H9 (cell line): Measurements from ENCODE around the gene CRACDL. TPM values are rescaled to one million over a fixed set of nuclear protein-coding genes. Genes with fewer than 3 reads are reported as not detected.

ENCODE experiments used
- DNase-seq: peaks from one replicate; pipeline ENCODE4 v3.0.0-alpha.2; 2017
- H2AFZ ChIP-seq: one replicate; pipeline ENCODE4 v1.6.1; 2013; ENCODE audit warnings: mild to moderate bottlenecking, low read length, control low read depth, moderate library complexity
- H2AK5ac ChIP-seq: 2 replicates; pipeline ENCODE4 v1.6.1; 2013; ENCODE audit warnings: low read length, control low read depth, mixed read lengths; ENCODE audit not compliant: insufficient read length
- H2BK120ac ChIP-seq: one replicate; pipeline ENCODE4 v1.6.1; 2013; ENCODE audit warnings: low read depth, mild to moderate bottlenecking, low read length, control low read depth, inconsistent platforms; ENCODE audit not compliant: poor library complexity, severe bottlenecking
- H2BK12ac ChIP-seq: 2 replicates; pipeline ENCODE4 v1.6.1; 2013; ENCODE audit warnings: low read length, control low read depth, mixed read lengths, low read depth; ENCODE audit not compliant: insufficient read length
- H2BK15ac ChIP-seq: 2 replicates; pipeline ENCODE4 v1.6.1; 2013; ENCODE audit warnings: low read depth, low read length, control low read depth
- H2BK20ac ChIP-seq: one replicate; pipeline ENCODE4 v1.6.1; 2013; ENCODE audit warnings: low read depth, mild to moderate bottlenecking, low read length, control low read depth, inconsistent platforms; ENCODE audit not compliant: poor library complexity, severe bottlenecking
- H2BK5ac ChIP-seq: 2 replicates; pipeline ENCODE4 v1.6.1; 2013; ENCODE audit warnings: low read length, control low read depth, mixed read lengths; ENCODE audit not compliant: insufficient read length
- H3K14ac ChIP-seq: 2 replicates; pipeline ENCODE4 v1.6.1; 2013; ENCODE audit warnings: low read length, control low read depth; ENCODE audit not compliant: insufficient read depth
- H3K18ac ChIP-seq: 2 replicates; pipeline ENCODE4 v1.6.1; 2013; ENCODE audit warnings: low read depth, mild to moderate bottlenecking, mixed read lengths, low read length, control low read depth; ENCODE audit not compliant: insufficient read length
- H3K23ac ChIP-seq: 2 replicates; pipeline ENCODE4 v1.6.1; 2013; ENCODE audit warnings: low read length, control low read depth, mixed read lengths, low read depth; ENCODE audit not compliant: insufficient read length
- H3K23me2 ChIP-seq: 2 replicates; pipeline ENCODE4 v1.6.1; 2013; ENCODE audit warnings: low read depth, mild to moderate bottlenecking, mixed read lengths, low read length, control low read depth; ENCODE audit not compliant: insufficient read length, poor library complexity, severe bottlenecking
- H3K27ac ChIP-seq: 2 replicates; pipeline ENCODE4 v1.5.1; 2013; ENCODE audit warnings: low read length, control low read depth, mixed read lengths, low read depth; ENCODE audit not compliant: insufficient read length
- H3K27me3 ChIP-seq: 2 replicates; pipeline ENCODE4 v1.6.1; 2013; ENCODE audit warnings: low read length, control low read depth, inconsistent platforms; ENCODE audit not compliant: insufficient read depth
- H3K4ac ChIP-seq: 2 replicates; pipeline ENCODE4 v1.6.1; 2013; ENCODE audit warnings: low read depth, mild to moderate bottlenecking, control low read depth, inconsistent platforms, low read length, moderate library complexity
- H3K4me1 ChIP-seq: 2 replicates; pipeline ENCODE4 v1.6.1; 2013; ENCODE audit warnings: low read length, control low read depth, inconsistent platforms; ENCODE audit not compliant: insufficient read depth
- H3K4me2 ChIP-seq: 2 replicates; pipeline ENCODE4 v1.6.1; 2013; ENCODE audit warnings: low read length, control low read depth, mixed read lengths; ENCODE audit not compliant: insufficient read length, insufficient read depth
- H3K56ac ChIP-seq: 2 replicates; pipeline ENCODE4 v1.6.1; 2013; ENCODE audit warnings: low read depth, mild to moderate bottlenecking, mixed read lengths, low read length, control low read depth; ENCODE audit not compliant: insufficient read length
- H3K79me1 ChIP-seq: 2 replicates; pipeline ENCODE4 v1.6.1; 2013; ENCODE audit warnings: low read depth, mild to moderate bottlenecking, moderate library complexity, low read length, control low read depth, inconsistent platforms; ENCODE audit not compliant: insufficient read depth, poor library complexity, severe bottlenecking
- H3K79me2 ChIP-seq: 2 replicates; pipeline ENCODE4 v1.6.1; 2013; ENCODE audit warnings: low read length, control low read depth, inconsistent platforms; ENCODE audit not compliant: insufficient read depth
- H3K9ac ChIP-seq: 2 replicates; pipeline ENCODE4 v1.6.1; 2013; ENCODE audit warnings: low read length, control low read depth, mixed read lengths; ENCODE audit not compliant: insufficient read length; ENCODE audit errors: extremely low read depth
- H3K9me3 ChIP-seq: one replicate; pipeline ENCODE4 v1.6.1; 2013; ENCODE audit warnings: low read depth, low read length, inconsistent platforms; ENCODE audit not compliant: control insufficient read depth
- H3T11ph ChIP-seq: one replicate; pipeline ENCODE4 v1.6.1; 2013; ENCODE audit warnings: mild to moderate bottlenecking, low read length, control low read depth, inconsistent platforms
- H4K20me1 ChIP-seq: one replicate; pipeline ENCODE4 v1.6.1; 2013; ENCODE audit not compliant: control insufficient read depth, insufficient read length, insufficient read depth
- H4K5ac ChIP-seq: 2 replicates; pipeline ENCODE4 v1.6.1; 2013; ENCODE audit warnings: low read depth, mild to moderate bottlenecking, mixed read lengths, low read length, control low read depth; ENCODE audit not compliant: insufficient read length
- H4K8ac ChIP-seq: replicated peaks from 2 replicates; pipeline ENCODE4 v1.6.1; 2013; ENCODE audit warnings: low read length, control low read depth, mixed read lengths, low read depth; ENCODE audit not compliant: insufficient read length
- H4K91ac ChIP-seq: 2 replicates; pipeline ENCODE4 v1.6.1; 2013; ENCODE audit warnings: low read depth, mild to moderate bottlenecking, moderate library complexity, mixed read lengths, low read length, control low read depth; ENCODE audit not compliant: insufficient read length
- H3K27ac Mint-ChIP-seq, 3 experiments: 2 replicates in 2 of 3; 3 replicates in 1 of 3; pipeline ENCODE4 v1.8.0; 2020 to 2021; ENCODE audit warnings: mixed read lengths in 3 of 3, mild to moderate bottlenecking in 1 of 3, moderate library complexity in 1 of 3
- H3K27me3 Mint-ChIP-seq: 2 replicates; pipeline ENCODE4 v1.8.0; 2021; ENCODE audit warnings: low read depth, mild to moderate bottlenecking, moderate library complexity, mixed read lengths
- H3K36me3 Mint-ChIP-seq, 3 experiments: 2 replicates in 2 of 3; 3 replicates in 1 of 3; pipeline ENCODE4 v1.8.0; 2020 to 2021; ENCODE audit warnings: low read depth in 3 of 3, mixed read lengths in 3 of 3; ENCODE audit not compliant: insufficient read depth in 1 of 3
- H3K4me1 Mint-ChIP-seq, 2 experiments: 2 replicates each; pipeline ENCODE4 v1.8.0; 2020; ENCODE audit warnings: mixed read lengths in 2 of 2
- H3K4me3 Mint-ChIP-seq, 2 experiments: 2 replicates in 1 of 2; 3 replicates in 1 of 2; pipeline ENCODE4 v1.8.0; 2020 to 2021; ENCODE audit warnings: mild to moderate bottlenecking in 2 of 2, mixed read lengths in 2 of 2, moderate library complexity in 1 of 2
- H3K9me3 Mint-ChIP-seq, 2 experiments: 2 replicates in 1 of 2; 3 replicates in 1 of 2; pipeline ENCODE4 v1.8.0; 2020; ENCODE audit warnings: mild to moderate bottlenecking in 2 of 2, mixed read lengths in 2 of 2, moderate library complexity in 1 of 2
- WGBS: extraction: QIAGEN DNeasy Blood & Tissue Kit; methylation state at CpG from one replicate; pipeline ENCODE4 v1.1.7; 2013; ENCODE audit warnings: missing lambda C conversion rate, low lambda C conversion rate, mixed read lengths; ENCODE audit not compliant: insufficient read length; ENCODE audit errors: extremely low coverage; 5-methylcytosine and 5-hydroxymethylcytosine counted together
- total RNA-seq: library from RNA; stranded (reverse); gene quantifications from 2 replicates; pipeline ENCODE4 v1.2.1, GENCODE V29; 2021
- TF ChIP-seq, protein P1 (sequence below): fragments of 200-600 bp; sonication (generic); conservative IDR thresholded peaks from 3 replicates; pipeline ENCODE4 v1.8.0; 2021; ENCODE audit warnings: antibody characterized with exemption, mild to moderate bottlenecking

CRACDL gene
- total RNA-seq, 1 experiment from 2014 or later, result 0.48 TPM

DNA sequence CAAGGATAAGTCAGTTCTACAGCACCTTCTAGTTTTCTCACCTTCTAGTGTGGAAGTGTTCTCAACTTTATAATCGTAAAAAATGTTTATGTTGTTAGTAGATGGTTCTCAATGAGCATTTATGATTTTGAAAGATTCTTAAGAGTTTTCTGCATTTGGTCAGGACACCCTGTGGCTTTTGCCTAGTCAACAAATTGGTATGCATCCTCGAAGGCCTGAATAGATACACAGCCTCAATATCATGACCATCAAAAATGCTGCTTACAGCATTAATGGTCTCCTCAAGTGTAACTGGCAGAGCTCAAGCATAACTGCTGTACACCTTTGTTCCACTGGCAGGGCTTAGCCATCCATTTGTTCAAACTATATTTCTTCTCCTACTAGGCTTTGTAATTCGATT, 96.7 kb downstream of the CRACDL start:
- Histone ChIP-seq H2BK120ac (no peak overlapping the region), H4K20me1 (no peaks in the 10 kb centered on the region), H3T11ph (no peak overlapping the region), H3K4me1 (no peaks in the 10 kb centered on the region), H2BK5ac (no peak overlapping the region), H2BK15ac (no peak overlapping the region), H3K27me3 (no peaks in the 10 kb centered on the region), H4K8ac (no peak overlapping the region), H3K18ac (no peak overlapping the region), H3K27ac (no peak overlapping the region), H3K56ac (no peak overlapping the region), H3K4ac (no peak overlapping the region), H3K14ac (no peak overlapping the region), H3K23me2 (no peaks in the 10 kb centered on the region), H4K91ac (no peak overlapping the region), H3K79me1 (no peaks in the 10 kb centered on the region), H3K23ac (no peak overlapping the region), H4K5ac (no peak overlapping the region), H2AFZ (no peak overlapping the region), H2BK20ac (no peak overlapping the region), H3K4me2 (no peak overlapping the region), H3K9ac (no peak overlapping the region), H3K9me3 (no peaks in the 10 kb centered on the region), H2BK12ac (no peak overlapping the region), H2AK5ac (no peak overlapping the region), H3K79me2 (no peaks in the 10 kb centered on the region)
- H3K27me3 Mint-ChIP-seq, result peaks cover 1% of the 10 kb centered on the region
- H3K4me1 Mint-ChIP-seq, result no peaks in the 10 kb centered on the region
- TF ChIP-seq, protein P1, sequence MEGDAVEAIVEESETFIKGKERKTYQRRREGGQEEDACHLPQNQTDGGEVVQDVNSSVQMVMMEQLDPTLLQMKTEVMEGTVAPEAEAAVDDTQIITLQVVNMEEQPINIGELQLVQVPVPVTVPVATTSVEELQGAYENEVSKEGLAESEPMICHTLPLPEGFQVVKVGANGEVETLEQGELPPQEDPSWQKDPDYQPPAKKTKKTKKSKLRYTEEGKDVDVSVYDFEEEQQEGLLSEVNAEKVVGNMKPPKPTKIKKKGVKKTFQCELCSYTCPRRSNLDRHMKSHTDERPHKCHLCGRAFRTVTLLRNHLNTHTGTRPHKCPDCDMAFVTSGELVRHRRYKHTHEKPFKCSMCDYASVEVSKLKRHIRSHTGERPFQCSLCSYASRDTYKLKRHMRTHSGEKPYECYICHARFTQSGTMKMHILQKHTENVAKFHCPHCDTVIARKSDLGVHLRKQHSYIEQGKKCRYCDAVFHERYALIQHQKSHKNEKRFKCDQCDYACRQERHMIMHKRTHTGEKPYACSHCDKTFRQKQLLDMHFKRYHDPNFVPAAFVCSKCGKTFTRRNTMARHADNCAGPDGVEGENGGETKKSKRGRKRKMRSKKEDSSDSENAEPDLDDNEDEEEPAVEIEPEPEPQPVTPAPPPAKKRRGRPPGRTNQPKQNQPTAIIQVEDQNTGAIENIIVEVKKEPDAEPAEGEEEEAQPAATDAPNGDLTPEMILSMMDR, result no peak
- H3K9me3 Mint-ChIP-seq, result no peaks in the 10 kb centered on the region; a peak in 1 of 5 replicates
- no peak overlapping the region for H3K27ac Mint-ChIP-seq
- no CpG with 5 or more reads among the region's 3 CpGs for WGBS
- H3K4me3 Mint-ChIP-seq, result no peak overlapping the region
- DNase-seq, result no peak
- H3K36me3 Mint-ChIP-seq, result no peaks in the 10 kb centered on the region
